HG03521 (cell line): Measurements from ENCODE around the gene CACFD1.

Experiments
- ATAC-seq: cut with Tn5 transposase; IDR thresholded peaks from one replicate; pipeline ENCODE4 v1.9.1; 2021; ENCODE audit warnings: mild to moderate bottlenecking, moderate library complexity; ENCODE audit not compliant: unreplicated experiment

The CACFD1 gene

DNA sequence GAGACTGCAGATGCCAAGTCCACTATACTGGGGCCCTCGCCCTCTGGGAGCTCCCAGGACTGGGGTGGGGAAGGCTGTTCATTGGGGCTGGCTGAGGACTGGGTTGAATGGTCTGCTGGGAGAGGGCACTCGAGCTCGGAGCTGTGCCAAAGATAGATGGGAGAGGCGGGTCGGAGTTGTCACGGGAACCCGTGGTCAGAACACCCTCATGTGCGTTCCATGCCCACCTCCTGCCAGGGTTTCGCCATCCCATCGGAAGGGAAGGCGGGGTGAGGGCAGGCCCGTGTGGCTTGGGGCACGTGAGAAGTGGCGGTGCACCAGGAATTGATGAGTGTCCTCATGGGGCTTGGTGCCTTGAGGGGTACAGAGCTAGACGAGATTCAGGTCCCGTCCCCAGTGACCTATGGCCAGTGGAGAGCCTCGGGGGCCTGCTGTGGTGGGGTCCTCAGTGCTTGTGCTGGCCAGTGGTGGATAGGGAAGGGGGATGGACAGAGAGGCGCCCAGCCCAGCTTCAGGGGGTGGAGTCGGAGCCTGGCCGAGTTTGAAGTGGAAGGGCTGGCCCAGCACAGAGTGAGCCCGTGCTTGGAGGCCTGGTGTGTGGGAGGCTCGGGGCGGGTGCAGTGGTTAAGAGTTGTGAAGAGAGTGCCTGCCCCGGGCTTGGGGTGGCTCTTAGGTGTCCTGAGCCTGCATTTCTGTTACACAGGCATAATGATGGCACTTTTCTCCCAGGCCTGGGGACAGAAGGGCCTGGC is 4.3 kb downstream of the CACFD1 start:
- no peak for ATAC-seq

DNA sequence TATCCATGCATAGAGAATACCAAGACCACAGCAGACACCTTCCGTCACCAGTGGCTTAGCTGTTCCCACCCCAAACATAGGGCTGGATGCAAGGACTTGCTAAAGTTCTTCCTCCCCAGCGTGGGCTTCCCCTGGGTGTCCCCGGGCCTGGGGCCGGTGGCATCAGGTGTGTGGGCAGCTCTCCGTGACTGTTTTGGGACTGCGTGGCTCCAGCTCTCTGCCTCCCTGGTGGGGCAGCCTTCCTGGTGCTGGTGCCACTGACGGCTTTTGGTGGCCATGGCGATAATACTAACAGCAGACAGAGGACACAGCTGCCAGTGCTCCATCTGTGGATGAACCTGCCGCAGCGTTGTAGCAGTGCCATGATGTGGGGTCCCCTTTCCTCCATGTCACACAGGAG is 4.9 kb downstream of the CACFD1 start:
- ATAC-seq = no peak

DNA sequence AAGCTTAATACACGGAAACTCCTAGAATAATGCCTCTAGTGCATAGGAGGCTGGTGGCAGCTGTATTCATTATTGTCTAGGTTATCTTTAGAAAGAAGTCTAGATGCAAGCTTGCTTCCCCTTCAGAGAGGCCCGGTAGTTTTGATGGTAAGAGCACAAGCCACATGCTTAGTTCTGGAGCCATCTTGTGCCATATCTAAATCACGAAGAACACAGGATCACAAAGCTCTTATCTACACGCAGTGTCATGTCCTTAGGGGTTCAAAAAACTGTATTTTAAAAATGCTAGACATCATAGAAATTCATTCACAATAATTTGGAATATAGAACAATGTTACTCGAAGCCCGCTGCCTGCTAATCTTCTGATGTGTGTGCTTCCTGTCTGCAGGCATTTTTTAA is 6.2 kb downstream of the CACFD1 start:
- no peak for ATAC-seq

DNA sequence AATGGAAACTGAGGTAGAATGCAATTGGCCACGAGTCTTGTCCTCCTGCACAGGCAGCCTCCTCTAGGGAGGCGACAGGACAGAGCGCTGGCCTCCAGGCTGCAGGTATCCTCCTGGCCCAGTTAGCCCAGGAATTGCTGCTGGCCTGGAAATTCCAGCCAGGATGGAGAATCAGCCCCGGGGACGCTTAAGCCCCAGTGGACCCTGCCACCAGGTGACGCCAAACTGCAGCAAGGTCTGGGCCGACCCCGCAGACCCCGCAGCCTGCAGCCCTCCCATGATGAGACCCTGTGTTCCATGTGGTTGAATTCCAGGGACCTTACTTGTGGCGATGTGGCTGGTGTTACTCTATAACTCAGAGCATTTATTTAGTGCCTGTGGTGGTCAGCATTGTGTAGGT is 7.3 kb downstream of the CACFD1 start:
- ATAC-seq = no peak

DNA sequence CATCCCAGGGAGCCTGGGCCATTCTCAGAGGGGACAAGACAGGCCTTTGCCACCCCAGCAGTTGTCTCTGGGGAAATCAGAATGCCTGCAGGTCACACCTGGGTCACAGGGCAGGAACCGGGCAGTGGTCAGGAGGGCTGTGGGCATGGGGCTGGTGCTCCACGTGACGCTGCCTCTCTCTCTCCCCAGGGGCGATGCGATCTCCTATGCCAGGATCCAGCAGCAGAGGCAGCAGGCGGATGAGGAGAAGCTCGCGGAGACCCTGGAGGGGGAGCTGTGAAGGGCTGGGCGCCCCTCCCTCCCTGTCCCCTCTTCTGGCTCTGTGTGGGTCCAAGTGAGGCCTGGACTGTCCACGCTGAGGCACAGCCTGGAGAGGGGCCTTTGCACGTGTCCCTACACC is 8.6 kb downstream of the CACFD1 start:
- ATAC-seq = no peak

DNA sequence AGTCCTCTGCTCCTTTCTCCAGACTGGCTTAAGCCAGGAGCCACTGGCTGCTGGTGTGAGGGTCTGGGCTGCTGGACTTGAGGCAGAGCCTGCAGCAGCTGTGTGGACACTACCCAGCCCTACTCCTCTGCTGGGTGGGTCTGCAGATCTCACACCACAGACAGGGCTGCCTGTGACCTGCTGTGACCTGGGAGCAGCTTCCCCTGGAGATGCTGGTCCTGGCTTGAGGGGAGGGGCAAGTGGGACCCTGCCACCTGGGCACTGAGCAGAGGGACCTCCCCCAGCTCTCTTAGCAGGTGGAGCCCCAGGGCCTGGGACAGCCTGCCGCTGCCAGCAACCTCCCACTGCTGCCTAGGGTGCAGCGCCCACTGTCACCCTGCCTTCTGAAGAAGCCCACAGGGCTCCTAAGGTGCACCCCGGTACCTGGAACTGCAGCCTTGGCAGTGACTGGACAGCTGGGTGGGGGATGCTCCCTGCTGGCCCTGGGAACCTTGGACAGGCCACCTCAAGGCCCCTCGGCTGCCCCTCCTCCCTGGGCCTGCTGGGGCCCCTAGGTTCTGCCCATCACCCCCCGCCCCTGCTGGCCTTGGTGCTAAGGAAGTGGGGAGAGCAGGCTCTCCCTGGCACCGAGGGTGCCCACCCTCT is 9.1 kb downstream of the CACFD1 start:
- no peak for ATAC-seq

DNA sequence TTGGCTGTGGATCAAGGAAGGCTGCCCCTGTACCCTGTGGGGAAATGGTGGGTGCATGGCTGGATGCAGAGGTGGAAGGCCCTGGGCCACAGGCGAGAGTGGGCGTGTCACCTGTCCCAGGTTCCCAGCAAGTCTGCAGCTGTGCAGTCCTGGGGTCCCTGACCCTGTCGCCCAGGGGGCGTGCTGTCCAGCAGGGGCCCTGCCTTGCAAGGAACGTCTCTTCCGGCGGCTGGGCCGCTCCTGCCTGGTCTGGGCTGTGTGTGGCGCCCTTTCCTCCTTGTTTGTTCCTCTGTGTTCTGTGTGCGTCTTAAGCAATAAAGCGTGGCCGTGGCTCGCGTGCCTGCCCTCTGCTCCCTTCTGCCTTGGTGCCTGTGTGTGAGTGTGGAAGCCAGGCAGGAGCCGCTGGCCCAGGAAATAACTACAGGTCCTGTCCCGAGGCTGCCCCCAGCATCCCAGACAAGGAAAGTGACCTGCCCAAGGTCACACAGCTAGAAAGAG is 10.7 kb downstream of the CACFD1 start:
- ATAC-seq = no peak

DNA sequence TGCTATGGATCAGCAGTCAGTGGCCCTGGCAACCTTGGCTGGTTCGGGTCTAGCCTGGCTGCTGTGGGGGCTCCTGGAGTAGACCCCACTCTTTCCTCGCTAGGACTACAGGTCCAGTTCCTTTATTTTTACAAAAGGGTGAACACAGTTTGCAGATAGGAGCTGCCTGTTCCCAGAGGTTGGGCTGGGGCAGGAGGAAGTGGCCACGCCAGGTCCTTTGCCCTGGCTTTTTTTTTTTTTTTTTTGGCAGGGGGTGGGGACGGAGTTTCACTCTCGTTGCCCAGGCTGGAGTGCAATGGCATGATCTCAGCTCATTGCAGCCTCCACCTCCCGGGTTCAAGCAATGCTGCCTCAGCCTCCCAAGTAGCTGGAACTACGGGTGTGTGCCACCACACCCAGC is 11.2 kb downstream of the CACFD1 start:
- no peak for ATAC-seq

DNA sequence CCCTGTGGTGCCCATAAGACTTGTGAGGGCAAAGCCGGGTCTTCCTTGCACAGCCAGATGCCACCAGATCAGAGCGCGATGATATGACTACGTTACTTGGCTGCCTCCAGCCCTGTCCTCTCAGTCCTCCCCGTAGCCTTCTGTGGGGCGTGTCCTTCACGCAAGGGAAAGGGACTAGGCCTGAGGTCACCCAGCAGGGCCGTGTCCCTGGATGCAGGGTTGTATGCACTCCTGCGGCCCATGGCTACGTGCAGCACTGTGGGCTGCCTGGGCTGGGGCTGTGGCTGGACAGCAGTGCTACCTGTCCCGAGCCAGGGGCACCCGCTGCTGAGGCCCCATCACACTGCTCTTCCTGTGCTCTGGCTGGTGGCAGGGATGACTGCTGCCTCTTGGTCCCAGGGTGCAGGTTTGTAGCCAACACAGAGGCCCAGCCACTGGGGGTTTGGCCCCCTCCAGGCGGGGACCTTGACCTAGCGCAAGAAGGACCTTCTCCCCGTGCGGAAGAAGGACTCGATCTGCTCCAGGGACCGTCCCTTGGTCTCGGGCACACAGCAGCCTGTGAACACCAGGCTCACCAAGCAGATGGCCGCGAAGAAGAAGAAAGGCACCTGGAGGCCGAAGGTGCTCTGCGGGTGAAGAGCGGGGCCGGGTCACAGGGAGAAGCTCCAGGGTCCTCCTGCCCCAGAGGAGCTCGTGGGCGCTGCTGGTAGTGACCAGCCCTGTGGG is 11.9 kb downstream of the CACFD1 start:
- no peak for ATAC-seq

DNA sequence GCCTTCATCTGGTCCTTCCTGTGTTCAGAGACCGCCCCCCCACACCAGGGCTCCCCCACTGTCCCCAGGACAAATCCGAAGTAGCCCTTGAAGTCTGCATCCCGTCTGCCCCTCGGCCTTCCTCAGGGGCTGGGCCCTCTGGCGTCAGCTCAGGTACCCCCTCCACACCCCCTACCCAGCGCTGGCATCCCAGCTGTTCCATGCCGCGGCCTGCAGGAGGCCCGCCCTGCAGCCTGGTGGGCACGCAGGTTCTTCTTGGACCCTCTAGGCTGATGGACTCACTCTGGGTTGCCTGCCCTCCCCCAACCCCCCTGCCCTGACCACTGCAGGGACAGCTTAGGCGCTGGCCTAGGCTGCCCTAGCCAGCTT is 12.5 kb downstream of the CACFD1 start:
- ATAC-seq = no peak

DNA sequence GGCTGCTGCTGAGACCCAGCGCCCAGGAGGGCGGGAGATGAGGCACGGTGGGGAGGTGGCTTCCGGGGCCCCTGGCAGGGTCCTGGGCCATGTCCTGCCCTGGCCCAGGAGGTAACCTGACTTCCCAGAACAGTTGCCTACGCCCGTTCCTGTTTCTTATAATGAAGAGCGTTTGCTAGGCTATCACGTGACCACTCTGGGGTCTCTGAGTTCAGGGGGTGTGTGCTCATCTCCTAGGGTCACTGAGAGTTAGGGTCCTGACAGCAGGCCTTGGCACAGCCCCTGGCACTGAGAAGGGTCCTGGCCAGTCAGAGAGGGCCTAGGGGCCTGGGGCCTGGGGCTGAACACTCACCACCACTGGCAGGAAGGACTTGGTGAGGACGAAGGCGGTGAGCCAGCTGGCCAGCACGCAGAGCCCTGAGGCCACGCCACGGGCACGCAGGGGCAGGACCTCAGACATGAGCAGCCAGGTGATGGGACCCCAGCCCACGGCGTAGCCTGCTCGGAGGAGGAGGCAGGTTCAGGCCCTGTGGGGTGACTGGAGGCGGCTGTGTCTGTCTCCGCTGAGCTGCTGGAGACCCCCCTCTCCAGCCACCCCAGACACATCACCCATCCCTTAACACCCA is 13.1 kb downstream of the CACFD1 start:
- ATAC-seq = no peak

DNA sequence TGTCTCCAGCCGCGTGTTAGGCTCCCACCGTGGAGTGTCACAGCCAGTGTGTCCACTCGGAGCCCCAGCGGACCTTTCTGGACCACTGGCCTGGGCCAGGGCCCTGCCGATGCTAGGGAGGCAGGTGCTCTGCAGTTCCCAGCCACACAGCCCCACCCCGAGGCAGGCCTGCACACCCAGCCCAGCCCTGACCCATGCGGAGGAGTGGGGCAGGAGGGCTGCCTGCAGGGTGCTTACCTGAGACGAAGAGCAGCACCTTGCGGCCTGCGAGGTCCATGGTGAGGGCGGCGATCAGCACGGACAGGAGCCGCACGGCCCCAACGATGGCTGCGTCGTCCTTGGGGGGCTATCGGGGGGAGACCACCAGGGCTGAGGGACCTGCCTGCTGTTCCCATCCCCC is 14.0 kb downstream of the CACFD1 start:
- ATAC-seq = no peak

DNA sequence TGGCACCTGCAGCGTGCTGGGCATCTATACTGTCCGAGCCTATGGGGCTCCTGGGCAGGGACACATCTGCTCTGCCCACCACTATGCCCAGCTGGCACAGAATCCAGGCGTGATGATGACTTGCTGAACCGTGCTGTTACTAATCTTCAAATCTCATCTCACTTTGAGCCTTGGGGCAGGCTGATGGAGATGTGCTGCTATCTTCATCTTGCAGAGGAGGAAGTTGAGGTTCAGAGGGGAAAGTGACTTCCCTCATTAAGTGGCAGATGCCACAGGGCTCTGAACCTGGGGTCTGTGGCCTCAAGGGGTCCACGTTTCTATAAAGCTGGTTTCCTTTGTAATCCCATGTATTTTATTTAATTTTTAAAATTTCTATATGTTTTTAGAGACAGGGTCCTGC is 14.4 kb downstream of the CACFD1 start:
- no peak for ATAC-seq

DNA sequence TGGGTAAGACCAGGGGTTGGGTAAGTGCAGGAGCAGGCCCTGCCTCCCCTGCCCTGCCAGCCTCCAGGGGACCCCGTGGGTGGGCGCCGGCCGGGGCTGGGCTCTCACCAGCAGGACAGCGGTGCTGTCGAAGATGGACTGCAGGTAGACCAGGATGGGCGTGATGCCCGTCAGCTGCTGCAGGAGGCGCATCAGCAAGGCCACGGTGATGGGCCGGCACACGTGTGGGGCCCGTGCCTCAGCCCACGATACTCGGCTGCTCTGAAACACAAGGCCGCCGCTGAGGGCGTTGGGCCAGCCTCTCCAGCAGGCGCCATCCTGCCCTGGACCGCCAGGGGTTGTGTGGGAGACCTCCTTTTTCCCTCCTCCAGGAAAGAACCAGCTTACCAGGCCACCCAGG is 15.1 kb downstream of the CACFD1 start:
- no peak for ATAC-seq

DNA sequence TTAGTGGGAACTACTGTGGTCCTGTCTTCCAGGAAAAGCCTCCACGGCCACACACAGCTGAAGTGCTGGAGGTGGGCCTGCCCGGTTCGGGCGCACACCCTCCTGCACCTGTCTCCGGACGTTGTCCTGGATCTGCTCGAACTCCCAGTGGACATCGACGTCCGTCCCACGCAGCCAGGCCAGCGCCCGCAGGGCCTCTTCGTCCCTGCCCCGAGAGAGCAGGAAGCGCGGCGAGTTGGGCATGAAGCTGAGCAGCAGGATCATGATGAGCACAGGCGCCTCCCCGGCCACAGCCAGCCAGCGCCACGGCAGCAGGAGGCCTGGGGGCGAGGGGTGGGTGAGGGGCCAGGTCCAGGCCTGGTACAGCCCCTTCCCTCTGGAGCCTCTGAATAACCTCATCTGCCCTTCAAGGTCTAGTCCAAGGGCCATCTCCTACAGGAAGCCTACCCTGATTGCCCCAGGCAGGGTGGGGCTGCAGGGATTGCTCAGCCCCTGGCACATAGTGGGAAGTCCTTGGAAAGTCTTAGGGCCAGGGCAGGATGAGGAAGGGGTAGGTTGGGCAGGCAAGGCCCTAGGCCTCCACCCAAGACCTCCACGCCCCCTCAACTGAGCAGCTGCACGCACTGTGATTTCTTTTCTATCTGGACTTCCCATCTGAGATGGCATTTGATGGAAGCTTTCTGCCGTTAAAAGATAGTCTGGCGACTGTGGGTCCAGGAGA is 15.7 kb downstream of the CACFD1 start:
- no peak for ATAC-seq

DNA sequence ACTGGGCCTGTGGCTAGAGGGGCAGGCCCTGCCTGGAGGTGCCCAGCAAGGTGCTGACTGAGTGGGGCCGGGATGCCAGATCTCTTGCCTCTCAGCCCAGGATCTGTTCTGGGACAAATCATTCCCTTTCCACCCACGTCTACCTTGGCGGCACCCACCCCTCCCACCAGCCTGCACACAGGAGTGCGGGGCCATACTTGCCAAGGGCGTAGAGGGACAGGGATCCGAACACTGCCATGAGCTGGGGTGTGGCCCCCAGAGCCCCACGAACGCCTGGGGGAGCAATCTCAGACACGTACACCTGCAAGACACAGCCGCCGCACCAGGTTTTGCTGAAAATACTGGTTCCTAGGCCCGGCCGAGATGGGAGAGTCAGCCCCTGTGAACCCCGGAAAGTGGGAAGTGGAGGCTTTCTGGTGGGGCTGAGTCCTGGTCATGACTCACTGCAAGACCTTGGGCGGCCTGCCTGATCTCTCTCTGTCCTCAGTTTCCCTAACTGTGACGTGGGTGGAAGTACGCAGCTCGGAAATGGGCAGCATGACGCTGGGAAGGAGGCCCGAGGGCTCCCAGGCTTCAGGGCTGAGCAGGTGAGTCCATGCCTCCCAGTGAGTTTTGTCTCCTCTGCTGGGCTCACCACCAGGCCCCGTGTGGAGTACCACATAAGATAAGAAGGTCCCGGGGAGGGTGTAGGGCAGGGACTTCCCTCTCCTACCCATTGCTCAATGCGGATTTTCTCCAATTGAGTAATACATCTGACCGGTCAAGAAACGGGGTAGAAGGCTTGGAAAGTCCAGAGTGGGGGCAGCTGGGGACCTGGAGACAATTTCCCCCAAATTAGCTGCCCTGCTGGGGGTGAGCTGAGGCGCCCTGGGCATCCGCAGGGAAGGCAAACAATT is 16.5 kb downstream of the CACFD1 start:
- ATAC-seq = no peak

DNA sequence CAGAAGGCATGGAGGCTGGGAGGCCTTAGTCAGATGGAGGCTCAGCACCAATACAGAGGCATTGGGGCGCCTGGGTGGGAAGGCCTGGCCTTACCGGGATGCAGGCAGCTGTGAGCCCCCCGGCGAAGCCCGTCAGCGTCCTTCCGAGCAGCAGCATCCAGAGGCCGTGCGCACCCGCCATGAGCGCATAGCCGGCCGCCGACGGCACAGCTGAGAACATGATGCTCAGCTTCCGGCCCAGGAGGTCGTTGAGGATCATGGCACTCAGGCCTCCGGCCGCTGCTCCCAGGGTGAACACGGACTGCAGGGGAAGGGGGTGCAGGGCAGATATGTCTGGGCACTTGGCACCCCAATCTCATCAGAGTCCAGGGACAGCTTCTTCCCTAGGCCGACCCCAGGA is 17.2 kb downstream of the CACFD1 start:
- ATAC-seq = no peak

DNA sequence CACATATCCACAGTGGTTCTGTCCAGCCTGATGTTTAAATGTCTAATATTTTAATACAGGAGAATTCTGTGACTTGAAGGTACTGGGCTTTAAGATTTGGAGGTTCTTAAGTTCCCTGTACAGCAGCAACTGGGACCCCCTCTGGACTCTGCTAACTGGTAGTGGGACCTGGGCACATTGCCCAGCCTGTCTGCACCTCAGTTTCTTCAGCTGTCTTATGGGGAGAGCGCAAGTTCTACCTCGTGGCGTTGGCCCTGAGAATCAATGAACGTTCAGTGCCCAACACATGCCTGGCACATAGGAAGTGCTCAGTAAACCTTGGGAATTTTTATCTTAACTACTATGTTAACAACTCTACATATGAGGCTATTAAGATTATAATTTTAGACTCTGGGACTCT is 17.7 kb downstream of the CACFD1 start:
- no peak for ATAC-seq

DNA sequence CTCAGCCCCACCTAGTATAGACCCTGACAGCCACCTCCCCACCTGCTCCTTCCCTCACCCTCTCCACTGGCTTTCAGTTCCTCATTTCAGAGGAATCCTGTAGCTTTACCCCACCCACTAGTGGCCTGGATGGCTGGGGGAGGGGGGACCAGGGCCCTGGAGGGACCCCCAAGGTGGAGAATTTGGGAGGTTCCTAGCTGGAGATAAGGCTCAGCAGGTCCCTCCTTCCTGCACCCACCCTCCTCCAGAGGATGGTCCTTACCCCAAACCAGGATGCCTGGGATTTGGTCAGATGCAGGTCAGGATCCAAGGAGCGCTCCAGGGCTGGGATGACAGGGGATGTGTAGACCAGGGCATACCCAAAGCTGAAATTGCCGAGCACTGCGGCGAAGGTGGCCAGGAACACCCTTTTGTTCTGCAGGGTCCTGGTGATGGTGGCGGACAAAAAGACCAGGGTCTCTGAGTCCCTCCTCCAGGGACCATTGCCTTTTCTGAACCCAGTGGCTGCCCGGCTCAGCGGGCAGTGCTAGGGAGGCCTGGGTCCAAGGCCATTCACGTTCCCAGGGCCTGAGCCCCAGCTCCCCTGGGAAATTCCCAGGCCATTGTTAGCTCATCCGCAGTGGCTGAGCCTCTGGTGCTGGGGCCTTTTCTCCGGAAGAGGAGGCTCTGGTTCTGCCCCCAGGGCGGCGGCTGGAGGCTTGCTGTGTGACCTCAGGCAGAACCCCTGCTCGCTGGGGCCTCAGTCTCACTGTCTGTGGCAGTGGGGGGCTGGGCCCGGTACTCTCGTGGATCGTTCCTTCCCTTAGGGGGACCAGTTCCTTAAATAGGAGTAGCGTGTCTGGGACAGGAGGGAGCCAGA is 18.4 kb downstream of the CACFD1 start:
- peak; percentile 24 for ATAC-seq
